AG09309 (cell line): ENCODE data around the gene PSMG3.

Experiments used
- DNase-seq: peaks from one replicate; pipeline ENCODE4 v3.0.0-alpha.2; 2010; ENCODE audit warnings: low read depth
- H3K4me3 ChIP-seq: 2 replicates; pipeline ENCODE4 v1.5.1; 2011; ENCODE audit warnings: mild to moderate bottlenecking, low read depth, low read length, moderate library complexity; ENCODE audit not compliant: control insufficient read depth
- CTCF ChIP-seq: IDR thresholded peaks from 2 replicates; pipeline ENCODE4 v1.5.1; 2011; ENCODE audit warnings: mild to moderate bottlenecking, low read depth, low read length, inconsistent platforms; ENCODE audit not compliant: insufficient read depth, control insufficient read depth; ENCODE audit errors: missing control alignments

PSMG3 gene

DNA sequence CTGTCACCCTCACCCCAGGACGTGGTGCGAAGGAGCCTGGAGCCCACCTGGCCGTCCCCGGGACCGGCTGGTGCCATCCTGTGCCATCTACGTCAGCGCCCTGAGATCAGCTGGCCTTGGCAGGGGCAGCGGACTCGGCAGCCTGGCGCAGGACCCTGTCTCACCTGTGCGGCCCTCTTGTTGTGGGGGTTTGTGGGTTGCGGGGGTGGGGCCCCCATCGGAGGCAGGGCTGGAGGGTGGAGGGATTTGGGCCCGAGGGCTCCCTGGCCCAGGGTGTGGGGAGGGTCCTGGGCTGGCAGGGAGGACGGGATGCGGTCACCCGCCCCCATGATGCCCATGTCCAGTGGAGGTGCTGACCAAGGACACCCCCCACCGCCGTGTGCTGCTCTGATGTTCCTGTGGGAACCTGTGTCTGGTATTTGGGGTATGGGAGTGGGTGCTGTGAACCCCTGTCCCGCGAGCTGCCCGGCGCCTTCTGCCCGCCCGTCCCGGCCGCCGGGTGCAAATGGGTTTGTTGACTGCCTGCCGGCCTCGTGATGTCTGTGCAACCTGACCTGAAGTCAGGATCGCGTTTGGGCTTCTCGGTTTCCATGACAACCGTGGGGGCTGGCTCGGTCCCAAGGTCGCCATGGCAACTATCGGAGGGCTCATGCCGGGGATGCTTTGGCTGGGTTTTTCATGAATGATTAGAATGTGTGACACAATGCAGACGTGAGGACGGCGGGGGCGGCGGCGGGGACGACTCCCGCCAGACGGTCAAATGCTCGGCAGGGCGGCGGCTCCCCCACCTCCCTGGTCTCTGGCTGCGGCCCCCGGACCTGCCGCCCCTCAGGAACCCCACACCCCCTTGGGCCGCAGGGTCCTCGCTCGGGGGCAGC, 32.1 kb downstream of the PSMG3 start:
- peak overlapping the region; percentile 47 for H3K4me3 ChIP-seq
- TF ChIP-seq CTCF = no peak

GRCh38 chr7:1536743-1537534, 32.9 kb downstream of the PSMG3 start:
- TF ChIP-seq CTCF = no peak
- H3K4me3 ChIP-seq = peak overlapping the region; percentile 47
- peak; percentile 96 for DNase-seq

More for the DNA sequence above, 32.1 kb downstream of the PSMG3 start:
- peak; percentile 84 for DNase-seq

DNA sequence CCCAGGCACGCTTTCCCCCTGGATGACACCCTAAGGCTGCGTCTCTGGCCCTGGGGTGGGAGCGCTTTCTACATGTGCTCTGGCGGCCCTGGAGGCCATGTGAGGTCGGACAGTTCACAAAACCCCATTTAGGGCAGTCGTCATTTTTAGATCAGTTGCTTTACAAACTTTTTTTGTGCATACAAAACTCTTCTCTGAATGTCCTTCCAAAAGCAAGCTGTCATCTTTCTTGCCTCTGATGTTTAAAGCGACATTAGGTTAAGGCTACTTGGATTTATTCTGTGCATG, 33.4 kb downstream of the PSMG3 start:
- no peak for DNase-seq
- no peak overlapping the region for H3K4me3 ChIP-seq
- TF ChIP-seq CTCF = no peak

DNA sequence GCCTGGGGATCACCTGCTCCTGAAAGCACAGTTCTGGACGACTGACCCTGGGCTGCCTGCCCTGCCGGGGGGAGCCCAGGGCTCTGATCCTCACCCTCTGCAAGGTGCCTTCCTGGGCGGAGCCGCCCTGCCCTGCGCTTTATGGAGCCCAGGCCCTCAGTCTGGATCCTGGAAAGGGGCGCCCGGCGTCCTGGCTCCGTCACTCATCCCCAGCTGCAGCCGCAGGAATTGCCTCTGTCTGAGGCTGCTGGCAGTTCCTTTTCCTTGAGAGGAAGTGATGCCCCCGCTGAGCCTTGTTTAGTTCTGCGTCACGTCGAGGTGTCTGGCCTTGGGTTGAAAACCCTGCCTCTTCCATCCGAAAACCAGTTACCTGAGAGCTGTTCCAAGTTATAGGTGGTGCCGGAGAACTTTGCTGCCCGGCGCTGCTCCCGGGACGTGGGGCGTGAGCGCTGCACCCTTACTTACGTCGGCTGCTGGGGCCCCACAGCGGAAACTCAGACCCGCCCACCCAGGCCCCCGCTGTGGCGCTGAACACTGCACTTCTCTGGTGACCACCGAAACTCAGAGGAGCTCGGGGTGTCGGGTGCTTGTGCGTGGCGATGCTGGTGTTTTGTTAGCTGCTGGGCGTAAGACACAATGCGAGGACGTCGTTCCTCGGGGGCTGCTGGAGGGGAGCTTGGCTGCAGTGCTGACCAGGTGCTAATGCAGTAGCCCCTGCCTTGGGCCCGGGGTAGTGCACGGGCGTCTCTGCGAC, 34.0 kb downstream of the PSMG3 start:
- TF ChIP-seq CTCF = no peak
- DNase-seq = no peak
- H3K4me3 ChIP-seq = no peak overlapping the region

GRCh38 chr7:1535100-1535458, 34.8 kb downstream of the PSMG3 start:
- no peak overlapping the region for H3K4me3 ChIP-seq
- DNase-seq = no peak
- no peak for TF ChIP-seq CTCF

DNA sequence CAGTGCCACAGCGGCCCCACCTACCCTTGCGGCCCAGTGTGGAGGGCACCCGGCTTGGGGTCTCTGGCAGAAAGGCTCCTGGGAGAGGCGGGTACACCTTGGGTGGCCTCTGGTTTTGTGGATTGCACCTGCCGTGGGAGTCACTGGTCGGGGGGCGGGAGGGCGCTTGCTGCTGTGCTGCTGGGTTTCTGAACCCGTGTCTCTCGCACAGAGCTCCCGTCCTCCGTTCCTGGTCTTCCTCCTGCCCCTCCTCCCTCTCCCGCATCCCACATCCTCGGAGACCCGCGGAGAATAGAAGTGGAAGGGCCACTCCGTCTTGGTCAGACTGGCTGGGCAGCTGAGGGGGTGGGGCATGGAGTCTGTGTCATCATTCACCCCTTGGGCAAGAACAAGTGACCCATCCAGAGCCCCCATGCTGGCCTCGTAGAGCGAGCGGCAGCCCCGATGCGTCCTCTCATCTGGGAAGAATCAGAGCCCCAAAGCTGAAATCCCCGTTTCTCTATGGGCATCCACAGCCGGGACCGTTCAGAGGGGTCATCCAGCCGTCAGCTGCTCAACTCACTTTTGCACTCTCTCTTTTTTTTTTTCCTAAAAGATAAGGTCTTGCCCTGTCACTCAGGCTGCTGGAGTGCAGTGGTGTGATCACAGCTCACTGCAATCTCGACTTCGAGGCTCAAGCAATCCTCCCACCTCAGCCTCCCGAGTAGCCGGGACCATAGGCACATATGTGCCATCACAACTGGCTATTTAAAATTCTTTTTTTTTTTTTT, 35.3 kb downstream of the PSMG3 start:
- H3K4me3 ChIP-seq = no peak overlapping the region
- no peak for TF ChIP-seq CTCF
- no peak for DNase-seq
